K562 (cell line): ENCODE data around the gene CRX. TPM values are rescaled to one million over a fixed set of nuclear protein-coding genes. Genes with fewer than 3 reads are reported as not detected.

Experiments
- BRF2 ChIP-seq: IDR thresholded peaks from 3 replicates; pipeline ENCODE4 v1.6.1; 2011; ENCODE audit warnings: borderline replicate concordance, mild to moderate bottlenecking; ENCODE audit not compliant: insufficient read length, insufficient read depth
- CBX1 ChIP-seq: sonication (generic); IDR thresholded peaks from 2 replicates; pipeline ENCODE4 v1.6.1; 2016; ENCODE audit warnings: antibody characterized with exemption, low read depth, mild to moderate bottlenecking
- ETV6 ChIP-seq, 3 experiments: fragments of 150-350 bp in 1 of 3; sonication (generic) in 1 of 3; formaldehyde crosslinking in 1 of 3; IDR thresholded peaks; 2 replicates each; pipeline versions ENCODE4 v1.6.1 to v1.8.0; 2014 to 2022; ENCODE audit warnings: borderline replicate concordance in 2 of 3, low read depth in 2 of 3, antibody characterized with exemption in 1 of 3, low read length in 1 of 3, mild to moderate bottlenecking in 1 of 3, missing genetic modification reagents in 1 of 3
- FOXA3 ChIP-seq, 2 experiments: fragments of 450-650 bp in 1 of 2; sonication (generic) in 1 of 2; formaldehyde crosslinking; IDR thresholded peaks in 1 of 2; conservative IDR thresholded peaks in 1 of 2; 2 replicates each; pipeline versions ENCODE4 v1.4.0 to v1.8.0; 2020 to 2022; ENCODE audit warnings: mild to moderate bottlenecking in 2 of 2, missing genetic modification reagents in 1 of 2
- GTF2A2 ChIP-seq: IDR thresholded peaks from 2 replicates; pipeline ENCODE4 v1.6.1; 2016; ENCODE audit warnings: mild to moderate bottlenecking, missing genetic modification characterization, missing compliant biosample characterization
- HMGN3 ChIP-seq: IDR thresholded peaks from 2 replicates; pipeline ENCODE4 v1.6.1; 2011; ENCODE audit warnings: borderline replicate concordance, low read depth, mild to moderate bottlenecking, mixed read lengths, low read length; ENCODE audit not compliant: insufficient read length; ENCODE audit errors: extremely low read depth
- MITF ChIP-seq: IDR thresholded peaks from 2 replicates; pipeline ENCODE4 v1.6.1; 2014; ENCODE audit warnings: antibody characterized with exemption
- MNT ChIP-seq, 2 experiments: fragments of 450-650 bp; conservative IDR thresholded peaks; 2 replicates each; pipeline ENCODE4 v1.6.1; 2017; ENCODE audit warnings: mild to moderate bottlenecking in 2 of 2, moderate library complexity in 2 of 2
- NBN ChIP-seq: fragments of 450-650 bp; IDR thresholded peaks from 2 replicates; pipeline ENCODE4 v1.6.1; 2016; ENCODE audit warnings: low read depth, mild to moderate bottlenecking
- PKNOX1 ChIP-seq: fragments of 450-650 bp; IDR thresholded peaks from 2 replicates; pipeline ENCODE4 v1.6.1; 2016
- PML ChIP-seq: IDR thresholded peaks from 2 replicates; pipeline ENCODE4 v1.6.1; 2012; ENCODE audit warnings: low read length, inconsistent platforms
- POLR2AphosphoS5 ChIP-seq: IDR thresholded peaks from 2 replicates; pipeline ENCODE4 v1.6.1; 2011; ENCODE audit warnings: mild to moderate bottlenecking, low read depth, low read length, moderate library complexity; ENCODE audit not compliant: control insufficient read depth, insufficient read depth
- POLR2H ChIP-seq: IDR thresholded peaks from 2 replicates; pipeline ENCODE4 v1.6.1; 2016; ENCODE audit warnings: missing genetic modification characterization, low read depth, mild to moderate bottlenecking, control low read depth, missing compliant biosample characterization, moderate library complexity
- SP2 ChIP-seq: IDR thresholded peaks from 2 replicates; pipeline ENCODE4 v1.6.1; 2011; ENCODE audit warnings: mild to moderate bottlenecking, low read depth, low read length, moderate library complexity; ENCODE audit not compliant: poor library complexity, severe bottlenecking; ENCODE audit errors: extremely low read depth
- TBP ChIP-seq: optimal IDR thresholded peaks from 2 replicates; pipeline ENCODE3; 2011; ENCODE audit warnings: low read depth, low read length, improper control_type of control experiment
- ZNF146 ChIP-seq: IDR thresholded peaks from one replicate; pipeline ENCODE4 v1.6.1; 2018; ENCODE audit warnings: missing compliant biosample characterization; ENCODE audit not compliant: unreplicated experiment
- polyA plus RNA-seq, 8 experiments: library from polyadenylated mRNA; depleted of rRNA in 4 of 8; stranded (reverse) in 5 of 8; unstranded in 3 of 8; fragments of >200 nt; fragmentation: Nextera tagmentation in 2 of 8; fragmentation: Illumina TruSeq in 1 of 8; extraction: Ambion mirVana in 2 of 8; extraction: Trizol in 1 of 8; gene quantifications; 2 replicates each; pipeline versions ENCODE4 v1.2.1 to v1.2.3, GENCODE V29; 2011 to 2014; ENCODE audit warnings: inconsistent platforms in 1 of 8, missing spikeins in 1 of 8
- total RNA-seq, 7 experiments: library from RNA; depleted of rRNA in 6 of 7; stranded (reverse); fragments of >200 nt in 6 of 7; fragmentation: Illumina TruSeq in 2 of 7; extraction: Trizol in 2 of 7; gene quantifications; 2 replicates each; pipeline versions ENCODE4 v1.2.1 to v1.2.3, GENCODE V29; 2011 to 2021; ENCODE audit warnings: low replicate concordance in 1 of 7
- TF ChIP-seq, protein P1 (sequence below): fragments of 450-650 bp; formaldehyde crosslinking; IDR thresholded peaks from 2 replicates; pipeline ENCODE4 v1.4.0; 2022; ENCODE audit warnings: mild to moderate bottlenecking, moderate library complexity
- TF ChIP-seq, protein P2 (sequence below): sonication (generic); IDR thresholded peaks from 2 replicates; pipeline ENCODE4 v1.6.1; 2016

The CRX gene
- total and polyA plus RNA-seq, 9 of the 15 experiments (the other 6 are each of a cell fraction or from before 2014, with no cell fraction given): 0.01 TPM; not detected in 8

- TF ChIP-seq PKNOX1 (peak; percentile 98), MITF (peak; percentile 64; the same call in 1 of the 2 replicates), POLR2AphosphoS5 (peak; percentile 98), FOXA3 (CRISPR knock-in tag; conservative IDR thresholded peaks at IDR 0.05 in 1 of 2, IDR thresholded peaks at IDR 0.05 in 1 of 2) (peak in 1 of 2 experiments; percentile 56; a peak in 1 of 4 replicates), GTF2A2 (tag) (peak; percentile 84), MNT (conservative IDR thresholded peaks at IDR 0.05) (peak in 1 of 2 experiments; percentile 78; a peak in 3 of 4 replicates), ETV6 (IDR thresholded peaks at IDR 0.05; ENCODE audit: borderline replicate concordance in 1 of 2, low read depth in 2 of 2, low read length in 1 of 2) (peak in 1 of 2 experiments; percentile 71; a peak in 2 of 4 replicates), ETV6 (CRISPR knock-in tag; IDR thresholded peaks at IDR 0.05; ENCODE audit: borderline replicate concordance) (no peak), TBP (peak; percentile 90), CBX1 (peak; percentile 56), POLR2H (tag) (peak; percentile 95), ZNF146 (no peak), BRF2 (no peak), NBN (peak; percentile 97), PML (peak; percentile 99), SP2 (peak; percentile 44), HMGN3 (peak; percentile 97)
- TF ChIP-seq, protein P1, sequence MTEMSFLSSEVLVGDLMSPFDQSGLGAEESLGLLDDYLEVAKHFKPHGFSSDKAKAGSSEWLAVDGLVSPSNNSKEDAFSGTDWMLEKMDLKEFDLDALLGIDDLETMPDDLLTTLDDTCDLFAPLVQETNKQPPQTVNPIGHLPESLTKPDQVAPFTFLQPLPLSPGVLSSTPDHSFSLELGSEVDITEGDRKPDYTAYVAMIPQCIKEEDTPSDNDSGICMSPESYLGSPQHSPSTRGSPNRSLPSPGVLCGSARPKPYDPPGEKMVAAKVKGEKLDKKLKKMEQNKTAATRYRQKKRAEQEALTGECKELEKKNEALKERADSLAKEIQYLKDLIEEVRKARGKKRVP (CRISPR knock-in tag): peak; percentile 61; the same call in 1 of the 2 replicates
- TF ChIP-seq, protein P2, sequence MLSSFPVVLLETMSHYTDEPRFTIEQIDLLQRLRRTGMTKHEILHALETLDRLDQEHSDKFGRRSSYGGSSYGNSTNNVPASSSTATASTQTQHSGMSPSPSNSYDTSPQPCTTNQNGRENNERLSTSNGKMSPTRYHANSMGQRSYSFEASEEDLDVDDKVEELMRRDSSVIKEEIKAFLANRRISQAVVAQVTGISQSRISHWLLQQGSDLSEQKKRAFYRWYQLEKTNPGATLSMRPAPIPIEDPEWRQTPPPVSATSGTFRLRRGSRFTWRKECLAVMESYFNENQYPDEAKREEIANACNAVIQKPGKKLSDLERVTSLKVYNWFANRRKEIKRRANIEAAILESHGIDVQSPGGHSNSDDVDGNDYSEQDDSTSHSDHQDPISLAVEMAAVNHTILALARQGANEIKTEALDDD: peak; percentile 82
Observed at GRCh38 chr19:47891923-47892666, 70.4 kb downstream of the CRX start (continued).
